ENCODE data around the gene RAB38. TPM values are rescaled to one million over a fixed set of nuclear protein-coding genes. Genes with fewer than 3 reads are reported as not detected.

The RAB38 gene
- total RNA-seq, 1 experiment from 2014 or later, result 18.7 TPM

- H3K36me3 Mint-ChIP-seq (ENCODE audit: insufficient read depth in 1 of 3, low read depth in 3 of 3), result peaks cover 10 to 35% (median 34%) of the 10 kb centered on the region in 3 experiments; a peak in 5 of 7 replicates
Measured at GRCh38 chr11:88151709-88152265, 23.5 kb downstream of the RAB38 start.

More at GRCh38 chr11:88151709-88152265, 23.5 kb downstream of the RAB38 start:
- DNase-seq, result no peak
- Histone ChIP-seq H3K4me1 (ENCODE audit: insufficient read depth, low read length) (no peaks in the 10 kb centered on the region), H4K91ac (ENCODE audit: insufficient read length, low read depth, low read length) (no peak overlapping the region), H3K4me2 (ENCODE audit: insufficient read depth, insufficient read length, low read length) (no peak overlapping the region), H3K4ac (ENCODE audit: low read depth, low read length) (no peak overlapping the region), H2AFZ (ENCODE audit: low read length) (no peak overlapping the region), H3K27me3 (ENCODE audit: insufficient read depth, low read length) (no peaks in the 10 kb centered on the region), H3K18ac (ENCODE audit: insufficient read length, low read depth, low read length) (no peak overlapping the region), H4K20me1 (ENCODE audit: control insufficient read depth, insufficient read depth, insufficient read length) (no peaks in the 10 kb centered on the region), H3T11ph (ENCODE audit: low read length) (no peak overlapping the region), H2BK120ac (ENCODE audit: low read depth, low read length, poor library complexity, severe bottlenecking) (no peak overlapping the region), H2BK12ac (ENCODE audit: insufficient read length, low read depth, low read length) (no peak overlapping the region), H2BK20ac (ENCODE audit: low read depth, low read length, poor library complexity, severe bottlenecking) (no peak overlapping the region), H3K79me2 (ENCODE audit: insufficient read depth, low read length) (no peaks in the 10 kb centered on the region), H4K8ac (replicated peaks; ENCODE audit: insufficient read length, low read depth, low read length) (no peak overlapping the region), H3K9ac (ENCODE audit: extremely low read depth, insufficient read length, low read length) (no peak overlapping the region), H3K23me2 (ENCODE audit: insufficient read length, low read depth, low read length, poor library complexity, severe bottlenecking) (no peaks in the 10 kb centered on the region), H3K27ac (ENCODE audit: insufficient read length, low read depth, low read length) (no peak overlapping the region), H3K14ac (ENCODE audit: insufficient read depth, low read length) (no peak overlapping the region), H4K5ac (ENCODE audit: insufficient read length, low read depth, low read length) (no peak overlapping the region), H3K56ac (ENCODE audit: insufficient read length, low read depth, low read length) (no peak overlapping the region), H2BK5ac (ENCODE audit: insufficient read length, low read length) (no peak overlapping the region), H2AK5ac (ENCODE audit: insufficient read length, low read length) (no peak overlapping the region), H2BK15ac (ENCODE audit: low read depth, low read length) (no peak overlapping the region), H3K23ac (ENCODE audit: insufficient read length, low read depth, low read length) (no peak overlapping the region), H3K9me3 (ENCODE audit: control insufficient read depth, low read depth, low read length) (no peaks in the 10 kb centered on the region), H3K79me1 (ENCODE audit: insufficient read depth, low read depth, low read length, poor library complexity, severe bottlenecking) (no peaks in the 10 kb centered on the region)
- no CpG with 5 or more reads among the region's 5 CpGs for WGBS (ENCODE audit: extremely low coverage, insufficient read length, low lambda C conversion rate)
- TF ChIP-seq CTCF (conservative IDR thresholded peaks at IDR 0.05), result no peak
- Mint-ChIP-seq H3K27ac (no peak overlapping the region), H3K4me3 (no peak overlapping the region), H3K27me3 (ENCODE audit: low read depth) (no peaks in the 10 kb centered on the region), H3K9me3 (peaks cover 0 to 16% of the 10 kb centered on the region in 2 experiments; a peak in 3 of 5 replicates), H3K4me1 (peaks cover 7 to 8% of the 10 kb centered on the region in 2 experiments; a peak in 3 of 4 replicates)

All from H9 (cell line).